Measurements from ENCODE around the gene NETO1. TPM values are rescaled to one million over a fixed set of nuclear protein-coding genes. Genes with fewer than 3 reads are reported as not detected.

Gene NETO1
- polyA plus RNA-seq, 1 donor (not counting 4 experiments of a cell fraction or from before 2014, with no cell fraction given), result 19.2 TPM

GRCh38 chr18:72727776-72728175, 140.0 kb downstream of the NETO1 start:
- no peak for DNase-seq (ENCODE audit: low read depth, low spot score)
- no peaks in the 10 kb centered on the region for H3K36me3 ChIP-seq (ENCODE audit: control insufficient read depth in 2 of 2, extremely low read depth in 1 of 2, insufficient read depth in 2 of 2, low read length in 2 of 2)
- no peaks in the 10 kb centered on the region for H3K27me3 ChIP-seq (ENCODE audit: control insufficient read depth, extremely low read depth, insufficient read depth, low read length)
- H3K27ac ChIP-seq (ENCODE audit: control insufficient read depth, insufficient read depth, low read length), result peak overlapping the region; percentile 31
- H3K4me3 ChIP-seq (ENCODE audit: control insufficient read depth in 2 of 3, extremely low read depth in 1 of 3, insufficient read depth in 2 of 3, low read depth in 1 of 3, low read length in 3 of 3), result no peak overlapping the region
- dilution Hi-C loops (cut with MboI; ENCODE audit: extremely low pct_ligation_motif_present, low sequenced_read_pairs), result no loop called here
- no peak overlapping the region for H3K9ac ChIP-seq (ENCODE audit: control insufficient read depth, extremely low read depth, insufficient read depth, low read length)
- TF ChIP-seq EZH2 (IDR thresholded peaks at IDR 0.05; ENCODE audit: low read length) (no peak), CTCF (optimal IDR thresholded peaks at IDR 0.05 in 1 of 3, IDR thresholded peaks at IDR 0.05 in 1 of 3, conservative IDR thresholded peaks at IDR 0.05 in 1 of 3; ENCODE audit: extremely low read depth in 1 of 3, insufficient read depth in 2 of 3, low read length in 3 of 3) (no peak)
- no peaks in the 10 kb centered on the region for H3K9me1 ChIP-seq (ENCODE audit: control insufficient read depth, extremely low read depth, insufficient read depth, low read length)
- H2AFZ ChIP-seq (ENCODE audit: control insufficient read depth, low read length), result no peak overlapping the region
- no peak for FAIRE-seq
- no peaks in the 10 kb centered on the region for H4K20me1 ChIP-seq (ENCODE audit: control insufficient read depth, extremely low read depth, insufficient read depth, low read length)
- no peaks in the 10 kb centered on the region for H3K79me2 ChIP-seq (ENCODE audit: control insufficient read depth, insufficient read depth, low read length)
- H3K9me3 ChIP-seq (ENCODE audit: control insufficient read depth, low read depth, low read length), result no peaks in the 10 kb centered on the region
- H3K4me1 ChIP-seq (ENCODE audit: control insufficient read depth, extremely low read depth, insufficient read depth, low read length), result peaks cover 5% of the 10 kb centered on the region
- H3K4me2 ChIP-seq (ENCODE audit: control insufficient read depth, extremely low read depth, insufficient read depth, low read depth, low read length), result no peak overlapping the region

GRCh38 chr18:72727038-72727655, 140.6 kb downstream of the NETO1 start:
- H3K9me1 ChIP-seq (ENCODE audit: control insufficient read depth, extremely low read depth, insufficient read depth, low read length), result no peaks in the 10 kb centered on the region
- H3K4me3 ChIP-seq (ENCODE audit: control insufficient read depth in 2 of 3, extremely low read depth in 1 of 3, insufficient read depth in 2 of 3, low read depth in 1 of 3, low read length in 3 of 3), result no peak overlapping the region
- H3K27me3 ChIP-seq (ENCODE audit: control insufficient read depth, extremely low read depth, insufficient read depth, low read length), result no peaks in the 10 kb centered on the region
- no peaks in the 10 kb centered on the region for H3K36me3 ChIP-seq (ENCODE audit: control insufficient read depth in 2 of 2, extremely low read depth in 1 of 2, insufficient read depth in 2 of 2, low read length in 2 of 2)
- no peak overlapping the region for H3K4me2 ChIP-seq (ENCODE audit: control insufficient read depth, extremely low read depth, insufficient read depth, low read depth, low read length)
- no peak overlapping the region for H2AFZ ChIP-seq (ENCODE audit: control insufficient read depth, low read length)
- no peaks in the 10 kb centered on the region for H3K9me3 ChIP-seq (ENCODE audit: control insufficient read depth, low read depth, low read length)
- peaks cover 5% of the 10 kb centered on the region for H3K4me1 ChIP-seq (ENCODE audit: control insufficient read depth, extremely low read depth, insufficient read depth, low read length)
- DNase-seq (ENCODE audit: low read depth, low spot score) (no peak), FAIRE-seq (no peak)
- H3K79me2 ChIP-seq (ENCODE audit: control insufficient read depth, insufficient read depth, low read length), result no peaks in the 10 kb centered on the region
- H4K20me1 ChIP-seq (ENCODE audit: control insufficient read depth, extremely low read depth, insufficient read depth, low read length), result no peaks in the 10 kb centered on the region
- TF ChIP-seq CTCF (optimal IDR thresholded peaks at IDR 0.05 in 1 of 3, IDR thresholded peaks at IDR 0.05 in 1 of 3, conservative IDR thresholded peaks at IDR 0.05 in 1 of 3; ENCODE audit: extremely low read depth in 1 of 3, insufficient read depth in 2 of 3, low read length in 3 of 3), result no peak
- no peak for TF ChIP-seq EZH2 (IDR thresholded peaks at IDR 0.05; ENCODE audit: low read length)
- H3K27ac ChIP-seq (ENCODE audit: control insufficient read depth, insufficient read depth, low read length), result peak overlapping the region; percentile 31
- dilution Hi-C loops (cut with MboI; ENCODE audit: extremely low pct_ligation_motif_present, low sequenced_read_pairs), result no loop called here
- no peak overlapping the region for H3K9ac ChIP-seq (ENCODE audit: control insufficient read depth, extremely low read depth, insufficient read depth, low read length)
